Neutrophil (primary cell): ENCODE results near the gene FSTL3.

Experiments
- H3K27ac ChIP-seq: fragments of 200-600 bp; sonication (generic); 2 replicates; pipeline ENCODE4 v1.5.1; 2016; ENCODE audit warnings: mild to moderate bottlenecking, moderate library complexity
- H3K27me3 ChIP-seq: fragments of 200-600 bp; sonication (generic); 2 replicates; pipeline ENCODE4 v1.6.0; 2016; ENCODE audit warnings: mild to moderate bottlenecking
- H3K36me3 ChIP-seq: fragments of 200-600 bp; sonication (generic); 2 replicates; pipeline ENCODE4 v1.5.1; 2017
- H3K4me1 ChIP-seq, 2 experiments: fragments of 200-600 bp in 1 of 2; sonication (generic) in 1 of 2; 1 replicate in 1 of 2; 2 replicates in 1 of 2; pipeline versions ENCODE4 v1.5.1 to v1.6.1; 2013 to 2016; ENCODE audit warnings: low read depth in 1 of 2, low read length in 1 of 2, mild to moderate bottlenecking in 1 of 2, moderate library complexity in 1 of 2; ENCODE audit not compliant: control insufficient read depth in 1 of 2, insufficient read depth in 1 of 2
- H3K4me3 ChIP-seq, 2 experiments: fragments of 200-600 bp in 1 of 2; sonication (generic) in 1 of 2; 1 replicate in 1 of 2; 2 replicates in 1 of 2; pipeline ENCODE4 v1.5.1; 2013 to 2016; ENCODE audit warnings: low read depth in 1 of 2, low read length in 1 of 2, mild to moderate bottlenecking in 1 of 2, moderate library complexity in 1 of 2
- H3K9me3 ChIP-seq: fragments of 200-600 bp; sonication (generic); 2 replicates; pipeline ENCODE4 v1.5.1; 2016
- TF ChIP-seq, protein P1 (sequence below): fragments of 200-600 bp; sonication (generic); IDR thresholded peaks from 2 replicates; pipeline ENCODE4 v1.5.1; 2016; ENCODE audit warnings: antibody characterized with exemption

Gene FSTL3

DNA sequence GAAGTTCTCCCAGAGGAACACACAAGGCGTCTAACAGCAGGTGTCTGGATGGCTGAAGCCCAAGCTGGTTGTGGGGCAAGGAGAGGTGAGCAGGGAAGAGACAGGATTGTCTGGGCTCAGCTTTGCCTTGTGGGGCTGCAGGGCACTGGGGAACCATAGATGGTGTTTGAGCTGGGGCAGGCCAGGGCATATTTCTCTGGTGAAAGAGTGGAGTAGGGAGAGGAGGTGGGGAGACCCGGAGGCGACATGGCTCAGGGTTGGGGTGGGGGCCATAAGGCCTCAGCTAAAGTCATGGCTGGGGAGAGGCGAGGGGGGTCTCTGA is 27.1 kb downstream of the FSTL3 start:
- H3K27ac ChIP-seq: peak overlapping the region; percentile 77
- TF ChIP-seq, protein P1, sequence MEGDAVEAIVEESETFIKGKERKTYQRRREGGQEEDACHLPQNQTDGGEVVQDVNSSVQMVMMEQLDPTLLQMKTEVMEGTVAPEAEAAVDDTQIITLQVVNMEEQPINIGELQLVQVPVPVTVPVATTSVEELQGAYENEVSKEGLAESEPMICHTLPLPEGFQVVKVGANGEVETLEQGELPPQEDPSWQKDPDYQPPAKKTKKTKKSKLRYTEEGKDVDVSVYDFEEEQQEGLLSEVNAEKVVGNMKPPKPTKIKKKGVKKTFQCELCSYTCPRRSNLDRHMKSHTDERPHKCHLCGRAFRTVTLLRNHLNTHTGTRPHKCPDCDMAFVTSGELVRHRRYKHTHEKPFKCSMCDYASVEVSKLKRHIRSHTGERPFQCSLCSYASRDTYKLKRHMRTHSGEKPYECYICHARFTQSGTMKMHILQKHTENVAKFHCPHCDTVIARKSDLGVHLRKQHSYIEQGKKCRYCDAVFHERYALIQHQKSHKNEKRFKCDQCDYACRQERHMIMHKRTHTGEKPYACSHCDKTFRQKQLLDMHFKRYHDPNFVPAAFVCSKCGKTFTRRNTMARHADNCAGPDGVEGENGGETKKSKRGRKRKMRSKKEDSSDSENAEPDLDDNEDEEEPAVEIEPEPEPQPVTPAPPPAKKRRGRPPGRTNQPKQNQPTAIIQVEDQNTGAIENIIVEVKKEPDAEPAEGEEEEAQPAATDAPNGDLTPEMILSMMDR: no peak
- no peaks in the 10 kb centered on the region for H3K9me3 ChIP-seq
- H3K4me3 ChIP-seq: peak overlapping the region; percentile 60
- H3K4me1 ChIP-seq: peaks cover 28 to 38% of the 10 kb centered on the region in 2 experiments
- no peaks in the 10 kb centered on the region for H3K36me3 ChIP-seq
- peaks cover 15% of the 10 kb centered on the region for H3K27me3 ChIP-seq

DNA sequence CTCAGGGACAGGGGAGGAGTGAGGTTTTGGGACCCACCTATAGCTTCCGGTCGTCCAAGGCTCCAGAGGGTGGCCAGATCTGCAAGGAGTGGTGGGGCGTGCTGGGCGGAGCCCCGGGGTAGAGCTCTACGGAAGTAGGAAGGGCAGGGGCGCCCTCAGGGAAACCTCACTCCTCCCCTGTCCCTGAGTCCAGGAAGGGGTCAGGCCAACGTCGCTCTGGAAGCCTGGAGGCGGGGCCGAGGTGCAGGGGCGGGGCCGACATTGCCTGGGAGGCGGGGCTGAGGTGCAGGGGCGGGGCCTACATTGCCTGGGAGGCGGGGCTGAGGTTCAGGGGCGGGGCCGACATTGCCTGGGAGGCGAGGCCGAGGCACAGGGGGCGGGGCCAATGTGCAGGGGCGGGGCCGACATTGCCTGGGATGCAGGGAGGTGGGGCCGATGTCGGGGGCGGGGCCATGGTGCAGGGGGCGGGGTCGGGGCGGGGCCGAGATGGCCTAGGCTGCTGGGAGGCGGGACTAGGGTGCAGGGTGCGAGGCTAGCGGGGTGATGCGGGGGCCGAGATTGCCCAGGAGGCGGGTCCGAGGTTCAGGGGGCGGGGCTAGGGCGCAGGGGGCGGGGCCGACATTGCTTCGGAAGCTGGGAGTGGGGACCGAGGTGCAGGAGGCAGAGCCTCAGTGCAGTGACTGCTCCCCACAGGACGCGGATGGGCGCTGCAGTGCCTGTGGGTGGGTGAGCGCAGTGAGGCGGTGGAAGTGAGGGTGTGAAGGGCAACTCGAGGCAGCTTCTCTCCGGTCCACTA is 27.7 kb downstream of the FSTL3 start:
- TF ChIP-seq, protein P1: peak; percentile 14
- H3K27ac ChIP-seq: peak overlapping the region; percentile 77
- H3K4me1 ChIP-seq: peaks cover 27 to 34% of the 10 kb centered on the region in 2 experiments
- no peaks in the 10 kb centered on the region for H3K36me3 ChIP-seq
- peaks cover 21% of the 10 kb centered on the region for H3K27me3 ChIP-seq
- no peaks in the 10 kb centered on the region for H3K9me3 ChIP-seq
- peak overlapping the region; percentile 60 for H3K4me3 ChIP-seq

DNA sequence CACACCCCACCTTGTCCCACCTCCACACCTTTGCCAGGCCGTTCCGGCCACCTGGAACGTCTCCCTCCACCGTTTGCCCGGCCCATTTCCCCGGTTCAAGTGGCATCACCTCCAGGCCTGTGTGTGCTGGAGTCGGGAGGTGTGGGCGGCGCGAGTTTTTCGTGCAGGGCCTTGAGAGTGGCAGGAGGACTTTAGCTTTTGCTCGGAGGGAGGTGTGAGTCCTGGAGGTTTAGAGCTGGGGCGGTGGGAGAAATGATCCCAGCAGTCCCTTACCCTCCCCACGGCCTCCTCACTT is 28.2 kb downstream of the FSTL3 start:
- peak overlapping the region; percentile 47 to 60 for H3K4me3 ChIP-seq
- TF ChIP-seq, protein P1: no peak
- H3K27ac ChIP-seq: peak overlapping the region; percentile 77
- H3K4me1 ChIP-seq: peaks cover 22 to 34% of the 10 kb centered on the region in 2 experiments
- H3K9me3 ChIP-seq: no peaks in the 10 kb centered on the region
- H3K36me3 ChIP-seq: no peaks in the 10 kb centered on the region
- H3K27me3 ChIP-seq: peaks cover 26% of the 10 kb centered on the region

DNA sequence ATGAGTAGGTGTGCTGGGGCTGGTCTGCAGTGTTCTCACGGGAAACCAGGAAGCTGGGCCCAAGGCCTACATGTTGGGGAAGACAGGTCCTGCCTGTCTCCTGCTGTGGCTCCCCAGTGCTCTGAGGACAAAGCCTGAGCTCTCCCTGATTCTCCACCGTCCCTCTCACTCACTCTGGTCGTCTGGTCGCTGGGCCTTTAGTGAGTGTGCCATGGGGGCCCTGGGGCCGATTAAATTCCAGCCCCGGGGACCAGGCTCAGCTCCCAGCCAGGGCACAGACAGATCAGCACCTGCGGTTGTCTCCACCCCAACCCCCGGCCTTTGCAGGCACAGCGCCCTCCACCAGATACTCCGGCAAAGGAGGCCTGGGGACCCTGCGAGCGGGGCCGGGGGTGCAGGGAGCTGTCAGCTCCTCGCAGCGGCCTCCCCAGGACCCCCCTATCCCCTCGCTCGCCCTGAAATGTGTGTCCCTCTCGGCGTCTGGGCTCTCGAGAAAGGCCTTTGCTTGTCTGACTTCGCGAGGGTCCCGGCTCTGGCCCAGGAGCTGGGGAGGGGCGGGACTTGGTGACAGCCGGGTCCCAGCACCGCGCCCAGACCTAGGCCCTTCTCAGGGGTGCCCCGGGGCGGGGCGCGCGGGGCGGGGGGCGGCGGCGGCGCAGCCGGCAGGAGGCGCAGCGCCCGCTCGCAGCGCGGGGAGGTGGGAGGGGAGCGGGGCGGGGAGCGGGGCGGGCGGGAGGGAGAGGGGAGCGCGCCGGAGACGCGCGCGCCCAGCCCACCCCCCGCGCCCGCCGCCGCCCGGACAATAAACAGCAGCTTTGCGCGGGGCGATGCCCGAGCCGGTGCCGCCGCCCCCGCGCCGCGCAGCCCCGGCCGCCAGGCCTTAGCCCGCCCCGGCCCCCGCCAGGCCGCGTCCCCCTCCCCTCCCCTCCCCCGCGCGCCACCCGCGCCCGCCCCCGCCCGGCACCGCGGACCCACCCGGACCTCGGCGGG is 32.3 kb downstream of the FSTL3 start, which contains the start of gene PALM:
PALM (plus strand) TSS at position 782 of the 990 bp plus-strand sequence. CDS start 212 bp downstream, outside the sequence.
- TF ChIP-seq, protein P1: no peak
- no peak within 1 kb of the TSS for H3K27ac ChIP-seq
- H3K27me3 ChIP-seq: peaks cover 51% of the 10 kb centered on the region

DNA sequence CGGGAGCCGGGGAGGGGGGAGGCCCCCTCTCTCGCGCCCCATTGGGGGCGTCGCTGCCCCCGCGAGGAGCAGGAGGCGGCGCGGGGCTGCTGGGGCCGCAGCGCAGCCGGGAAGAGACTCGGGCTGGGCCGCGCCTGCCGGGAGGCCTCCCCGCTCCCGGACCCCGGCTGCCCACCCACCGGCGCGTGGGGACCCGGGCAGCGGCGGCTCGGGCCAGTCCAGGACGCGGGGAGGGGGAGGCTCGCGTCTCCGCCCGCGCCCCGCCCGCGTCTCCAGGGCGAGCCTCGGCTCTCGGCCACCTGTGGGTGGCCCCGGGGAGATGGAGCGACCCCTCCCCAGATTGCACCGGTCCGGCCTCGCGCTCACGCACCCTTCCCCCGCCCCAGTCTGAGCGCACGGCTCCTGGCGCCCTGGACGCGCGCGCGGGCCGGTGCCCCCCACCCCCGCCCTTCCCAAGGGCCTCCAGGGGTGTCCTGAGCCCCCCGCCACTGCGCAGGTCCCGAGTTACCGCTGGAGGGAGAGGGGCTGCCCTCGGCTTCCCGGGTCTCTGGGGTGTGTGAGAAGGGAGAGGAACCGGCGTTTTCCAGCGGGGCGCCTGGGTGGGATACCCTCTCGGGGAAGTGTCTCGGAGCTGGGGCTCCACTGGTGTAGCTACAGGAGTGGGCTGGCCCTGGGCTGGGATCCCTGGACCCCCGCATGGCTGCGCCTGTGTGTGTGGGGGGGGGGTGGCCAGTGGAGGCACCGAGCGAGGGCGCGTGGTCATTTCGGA is 33.2 kb downstream of the FSTL3 start:
- H3K9me3 ChIP-seq: no peaks in the 10 kb centered on the region
- H3K4me3 ChIP-seq: no peak overlapping the region
- H3K27me3 ChIP-seq: peaks cover 51% of the 10 kb centered on the region
- no peak overlapping the region for H3K27ac ChIP-seq
- TF ChIP-seq, protein P1: no peak
- peaks cover 3 to 7% of the 10 kb centered on the region in 2 experiments for H3K4me1 ChIP-seq
- no peaks in the 10 kb centered on the region for H3K36me3 ChIP-seq

More for the DNA sequence above, 32.3 kb downstream of the FSTL3 start, which contains the start of gene PALM:
- Histone ChIP-seq H3K36me3 (no peaks in the 10 kb centered on the region), H3K4me1 (peaks cover 3 to 16% of the 10 kb centered on the region in 2 experiments), H3K9me3 (no peaks in the 10 kb centered on the region), H3K4me3 (no peak within 1 kb of the TSS)
